HepG2 (cell line): ENCODE measurements around the gene FCN3. TPM values are rescaled to one million over a fixed set of nuclear protein-coding genes. Genes with fewer than 3 reads are reported as not detected.
A peak's percentile ranks its signal among the peaks of the same experiment; 100 is the strongest.

Experiments used
- CAMTA2 ChIP-seq: sonication (generic); formaldehyde crosslinking; IDR thresholded peaks from 2 replicates; pipeline ENCODE4 v1.4.0; 2020; ENCODE audit warnings: mild to moderate bottlenecking, missing genetic modification reagents, borderline replicate concordance
- JUND ChIP-seq: sonication (generic); formaldehyde crosslinking; IDR thresholded peaks from 2 replicates; pipeline ENCODE4 v1.8.0; 2022; ENCODE audit warnings: mild to moderate bottlenecking, missing genetic modification reagents
- KDM5A ChIP-seq: fragments of 200-600 bp; sonication (generic); IDR thresholded peaks from 2 replicates; pipeline ENCODE4 v1.7.0; 2018; ENCODE audit warnings: antibody characterized with exemption, mild to moderate bottlenecking, low read length, borderline replicate concordance
- SKIL ChIP-seq: sonication (generic); formaldehyde crosslinking; IDR thresholded peaks from 2 replicates; pipeline ENCODE4 v1.8.0; 2022; ENCODE audit warnings: missing genetic modification reagents, mild to moderate bottlenecking, moderate library complexity, borderline replicate concordance
- ZNF275 ChIP-seq: sonication (generic); formaldehyde crosslinking; IDR thresholded peaks from 2 replicates; pipeline ENCODE4 v1.8.0; 2022; ENCODE audit warnings: missing genetic modification reagents, mild to moderate bottlenecking, inconsistent platforms, borderline replicate concordance
- ZNF747 ChIP-seq: sonication (generic); formaldehyde crosslinking; IDR thresholded peaks from 2 replicates; pipeline ENCODE4 v1.8.1; 2023; ENCODE audit warnings: missing genetic modification reagents, mild to moderate bottlenecking, borderline replicate concordance
- ZNF790 ChIP-seq: sonication (generic); formaldehyde crosslinking; IDR thresholded peaks from 2 replicates; pipeline ENCODE4 v1.8.0; 2022; ENCODE audit warnings: missing genetic modification reagents, mild to moderate bottlenecking, borderline replicate concordance
- ZSCAN20 ChIP-seq: sonication (generic); formaldehyde crosslinking; IDR thresholded peaks from 2 replicates; pipeline ENCODE4 v1.4.0; 2020; ENCODE audit warnings: missing genetic modification reagents, mild to moderate bottlenecking, borderline replicate concordance
- polyA plus RNA-seq, 8 experiments: library from polyadenylated mRNA; depleted of rRNA in 3 of 8; stranded (reverse) in 7 of 8; unstranded in 1 of 8; fragments of >200 nt; fragmentation: Illumina TruSeq in 4 of 8; extraction: Trizol in 4 of 8; gene quantifications; 2 replicates each; pipeline versions ENCODE4 v1.2.1 to v1.2.3, GENCODE V29; 2011 to 2016; ENCODE audit warnings: low read depth in 4 of 8, missing spikeins in 1 of 8, mixed read lengths in 1 of 8; ENCODE audit not compliant: insufficient read depth in 1 of 8
- total RNA-seq, 5 experiments: library from RNA; depleted of rRNA; stranded (reverse); fragments of >200 nt; fragmentation: Illumina TruSeq; extraction: Trizol; gene quantifications; 2 replicates each; pipeline ENCODE4 v1.2.3, GENCODE V29; 2016; ENCODE audit warnings: low read depth in 1 of 5
- TF ChIP-seq, protein P1 (sequence below): IDR thresholded peaks from 2 replicates; pipeline ENCODE4 v1.6.1; 2012; ENCODE audit warnings: low read length, improper control_type of control experiment
- TF ChIP-seq, protein P2 (sequence below): sonication (generic); formaldehyde crosslinking; IDR thresholded peaks from 2 replicates; pipeline ENCODE4 v1.5.0; 2020; ENCODE audit warnings: missing genetic modification reagents, mild to moderate bottlenecking, borderline replicate concordance
- TF ChIP-seq, protein P3 (sequence below): fragments of 450-650 bp; IDR thresholded peaks from 2 replicates; pipeline ENCODE4 v1.6.1; 2017
- TF ChIP-seq, protein P4 (sequence below): sonication (generic); formaldehyde crosslinking; IDR thresholded peaks from 2 replicates; pipeline ENCODE4 v1.9.0; 2022; ENCODE audit warnings: low read depth, missing genetic modification reagents

The FCN3 gene
- total and polyA plus RNA-seq, 2 of the 13 experiments (the other 11 are each of a cell fraction or from before 2014, with no cell fraction given) = not detected

DNA sequence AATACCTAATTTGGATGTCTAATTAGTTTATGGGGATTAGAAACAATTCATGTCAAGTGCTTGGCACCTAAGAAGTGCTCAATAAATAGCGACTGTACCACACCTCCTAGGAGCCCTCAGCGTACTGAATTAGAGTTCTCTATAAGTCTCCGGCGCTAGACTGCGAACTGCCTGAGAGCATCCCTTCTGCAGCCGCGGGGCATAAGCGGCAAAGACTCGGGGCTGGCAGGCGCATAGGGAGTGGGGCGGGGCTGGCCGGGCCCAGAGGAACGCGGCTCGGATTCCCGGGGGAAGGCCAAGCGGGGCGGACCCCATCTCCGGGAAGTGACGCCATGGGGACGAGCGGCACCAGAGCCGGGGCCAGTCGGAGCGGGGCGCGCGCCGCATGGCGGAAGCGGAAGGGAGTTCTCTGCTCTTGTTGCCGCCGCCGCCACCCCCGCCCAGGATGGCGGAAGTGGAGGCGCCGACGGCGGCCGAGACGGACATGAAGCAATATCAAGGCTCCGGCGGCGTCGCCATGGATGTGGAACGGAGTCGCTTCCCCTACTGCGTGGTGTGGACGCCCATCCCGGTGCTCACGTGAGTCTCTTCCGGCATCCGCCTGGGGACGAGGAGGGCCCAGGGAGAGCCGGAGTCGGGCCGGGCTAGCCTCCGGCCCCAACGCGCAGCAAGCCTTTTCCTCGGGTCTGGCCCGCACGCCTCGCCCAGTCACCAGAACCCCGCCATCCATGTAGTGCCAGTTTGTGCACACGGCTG, 52.6 kb downstream of the FCN3 start, which contains the start of gene TMEM222 (continued):
- TF ChIP-seq, protein P1, sequence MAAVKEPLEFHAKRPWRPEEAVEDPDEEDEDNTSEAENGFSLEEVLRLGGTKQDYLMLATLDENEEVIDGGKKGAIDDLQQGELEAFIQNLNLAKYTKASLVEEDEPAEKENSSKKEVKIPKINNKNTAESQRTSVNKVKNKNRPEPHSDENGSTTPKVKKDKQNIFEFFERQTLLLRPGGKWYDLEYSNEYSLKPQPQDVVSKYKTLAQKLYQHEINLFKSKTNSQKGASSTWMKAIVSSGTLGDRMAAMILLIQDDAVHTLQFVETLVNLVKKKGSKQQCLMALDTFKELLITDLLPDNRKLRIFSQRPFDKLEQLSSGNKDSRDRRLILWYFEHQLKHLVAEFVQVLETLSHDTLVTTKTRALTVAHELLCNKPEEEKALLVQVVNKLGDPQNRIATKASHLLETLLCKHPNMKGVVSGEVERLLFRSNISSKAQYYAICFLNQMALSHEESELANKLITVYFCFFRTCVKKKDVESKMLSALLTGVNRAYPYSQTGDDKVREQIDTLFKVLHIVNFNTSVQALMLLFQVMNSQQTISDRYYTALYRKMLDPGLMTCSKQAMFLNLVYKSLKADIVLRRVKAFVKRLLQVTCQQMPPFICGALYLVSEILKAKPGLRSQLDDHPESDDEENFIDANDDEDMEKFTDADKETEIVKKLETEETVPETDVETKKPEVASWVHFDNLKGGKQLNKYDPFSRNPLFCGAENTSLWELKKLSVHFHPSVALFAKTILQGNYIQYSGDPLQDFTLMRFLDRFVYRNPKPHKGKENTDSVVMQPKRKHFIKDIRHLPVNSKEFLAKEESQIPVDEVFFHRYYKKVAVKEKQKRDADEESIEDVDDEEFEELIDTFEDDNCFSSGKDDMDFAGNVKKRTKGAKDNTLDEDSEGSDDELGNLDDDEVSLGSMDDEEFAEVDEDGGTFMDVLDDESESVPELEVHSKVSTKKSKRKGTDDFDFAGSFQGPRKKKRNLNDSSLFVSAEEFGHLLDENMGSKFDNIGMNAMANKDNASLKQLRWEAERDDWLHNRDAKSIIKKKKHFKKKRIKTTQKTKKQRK = no peak
- TF ChIP-seq CAMTA2 (no peak), ZNF747 (peak; percentile 85; the same call in 1 of the 2 replicates), JUND (CRISPR knock-in tag) (peak; percentile 65; the same call in 1 of the 2 replicates), SKIL (CRISPR knock-in tag) (peak; percentile 83), ZNF790 (CRISPR knock-in tag) (peak; percentile 85), ZNF275 (peak; percentile 70; the same call in 1 of the 2 replicates), KDM5A (peak; percentile 91), ZSCAN20 (no peak)
- TF ChIP-seq, protein P2, sequence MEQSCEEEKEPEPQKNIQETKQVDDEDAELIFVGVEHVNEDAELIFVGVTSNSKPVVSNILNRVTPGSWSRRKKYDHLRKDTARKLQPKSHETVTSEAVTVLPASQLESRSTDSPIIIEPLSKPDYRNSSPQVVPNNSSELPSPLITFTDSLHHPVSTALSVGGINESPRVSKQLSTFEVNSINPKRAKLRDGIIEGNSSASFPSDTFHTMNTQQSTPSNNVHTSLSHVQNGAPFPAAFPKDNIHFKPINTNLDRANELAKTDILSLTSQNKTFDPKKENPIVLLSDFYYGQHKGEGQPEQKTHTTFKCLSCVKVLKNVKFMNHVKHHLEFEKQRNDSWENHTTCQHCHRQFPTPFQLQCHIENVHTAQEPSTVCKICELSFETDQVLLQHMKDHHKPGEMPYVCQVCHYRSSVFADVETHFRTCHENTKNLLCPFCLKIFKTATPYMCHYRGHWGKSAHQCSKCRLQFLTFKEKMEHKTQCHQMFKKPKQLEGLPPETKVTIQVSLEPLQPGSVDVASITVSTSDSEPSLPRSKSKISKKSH (CRISPR knock-in tag) = no peak
- TF ChIP-seq, protein P3, sequence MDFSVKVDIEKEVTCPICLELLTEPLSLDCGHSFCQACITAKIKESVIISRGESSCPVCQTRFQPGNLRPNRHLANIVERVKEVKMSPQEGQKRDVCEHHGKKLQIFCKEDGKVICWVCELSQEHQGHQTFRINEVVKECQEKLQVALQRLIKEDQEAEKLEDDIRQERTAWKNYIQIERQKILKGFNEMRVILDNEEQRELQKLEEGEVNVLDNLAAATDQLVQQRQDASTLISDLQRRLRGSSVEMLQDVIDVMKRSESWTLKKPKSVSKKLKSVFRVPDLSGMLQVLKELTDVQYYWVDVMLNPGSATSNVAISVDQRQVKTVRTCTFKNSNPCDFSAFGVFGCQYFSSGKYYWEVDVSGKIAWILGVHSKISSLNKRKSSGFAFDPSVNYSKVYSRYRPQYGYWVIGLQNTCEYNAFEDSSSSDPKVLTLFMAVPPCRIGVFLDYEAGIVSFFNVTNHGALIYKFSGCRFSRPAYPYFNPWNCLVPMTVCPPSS = no peak
- TF ChIP-seq, protein P4, sequence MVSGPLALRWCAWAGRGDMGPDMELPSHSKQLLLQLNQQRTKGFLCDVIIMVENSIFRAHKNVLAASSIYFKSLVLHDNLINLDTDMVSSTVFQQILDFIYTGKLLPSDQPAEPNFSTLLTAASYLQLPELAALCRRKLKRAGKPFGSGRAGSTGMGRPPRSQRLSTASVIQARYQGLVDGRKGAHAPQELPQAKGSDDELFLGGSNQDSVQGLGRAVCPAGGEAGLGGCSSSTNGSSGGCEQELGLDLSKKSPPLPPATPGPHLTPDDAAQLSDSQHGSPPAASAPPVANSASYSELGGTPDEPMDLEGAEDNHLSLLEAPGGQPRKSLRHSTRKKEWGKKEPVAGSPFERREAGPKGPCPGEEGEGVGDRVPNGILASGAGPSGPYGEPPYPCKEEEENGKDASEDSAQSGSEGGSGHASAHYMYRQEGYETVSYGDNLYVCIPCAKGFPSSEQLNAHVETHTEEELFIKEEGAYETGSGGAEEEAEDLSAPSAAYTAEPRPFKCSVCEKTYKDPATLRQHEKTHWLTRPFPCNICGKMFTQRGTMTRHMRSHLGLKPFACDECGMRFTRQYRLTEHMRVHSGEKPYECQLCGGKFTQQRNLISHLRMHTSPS (CRISPR knock-in tag) = peak; percentile 52; the same call in 1 of the 2 replicates
